Measurements from ENCODE around the gene UBE2Z. TPM values are rescaled to one million over a fixed set of nuclear protein-coding genes. Genes with fewer than 3 reads are reported as not detected.
"Not testable (repeated sequence)": the region's sequence is repeated elsewhere in the genome, so short reads cannot be mapped to it uniquely, and the experiment has no call there.

The UBE2Z gene
- total and polyA plus RNA-seq, 7 experiments from 2014 or later = 52.1 to 96.6 (median 74.5) TPM

DNA sequence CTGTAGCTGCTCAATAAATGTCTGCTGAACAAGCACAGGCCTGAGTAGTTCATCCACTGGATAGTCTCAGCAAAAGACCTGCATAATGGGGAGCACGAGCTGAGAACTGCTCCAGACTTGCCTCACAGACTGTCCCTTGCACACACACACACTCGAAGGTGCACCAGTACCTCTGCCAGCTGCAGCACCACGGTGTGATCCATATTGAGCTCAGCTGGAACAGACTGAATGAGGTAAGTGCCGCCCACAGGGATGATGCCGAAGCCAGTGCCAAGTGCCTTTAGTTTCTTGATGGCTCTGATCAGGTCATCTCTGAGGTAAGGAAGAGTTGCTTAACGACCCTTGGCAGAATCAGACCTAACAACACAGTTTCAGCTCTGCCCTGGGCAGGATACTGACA lies 24.8 kb downstream of the UBE2Z start:
- Mint-ChIP-seq H3K36me3 (peaks cover 8 to 49% (median 12%) of the 10 kb centered on the region in 5 donors), H3K27ac (peak overlapping the region in 1 of 9 donors; percentile 36), H3K4me1 (peaks cover 0 to 7% (median 3%) of the 10 kb centered on the region in 7 donors), H3K4me3 (no peak overlapping the region), H3K9me3 (peaks cover 0 to 2% (median 0%) of the 10 kb centered on the region in 11 donors), H3K27me3 (no peaks in the 10 kb centered on the region)
- Histone ChIP-seq H3K4me1 (ENCODE audit: control insufficient read depth in 2 of 2, insufficient read depth in 2 of 2, low read length in 2 of 2) (no peaks in the 10 kb centered on the region), H3K27me3 (ENCODE audit: control insufficient read depth in 2 of 2, insufficient read depth in 2 of 2, low read length in 2 of 2) (no peaks in the 10 kb centered on the region), H3K27ac (ENCODE audit: low read depth, low read length) (no peak overlapping the region), H3K9me3 (ENCODE audit: control insufficient read depth in 2 of 3, low read length in 3 of 3) (no peaks in the 10 kb centered on the region), H3K4me3 (ENCODE audit: low read length) (no peak overlapping the region), H3K36me3 (ENCODE audit: control insufficient read depth in 2 of 3, insufficient read depth in 3 of 3, low read length in 3 of 3) (peaks cover 16 to 84% (median 23%) of the 10 kb centered on the region in 3 experiments)
- intact Hi-C loops (cut with micrococcal nuclease) = no loop called here
- DNase-seq = no peak
- ChIA-PET POLR2A (interaction anchor here (0.9 kb wide), 1 partner anchor 11 kb away, joined by 4 read pairs; the partner anchor contains the start of gene SNF8), CTCF (no interaction called here)
- no peak for ATAC-seq

DNA sequence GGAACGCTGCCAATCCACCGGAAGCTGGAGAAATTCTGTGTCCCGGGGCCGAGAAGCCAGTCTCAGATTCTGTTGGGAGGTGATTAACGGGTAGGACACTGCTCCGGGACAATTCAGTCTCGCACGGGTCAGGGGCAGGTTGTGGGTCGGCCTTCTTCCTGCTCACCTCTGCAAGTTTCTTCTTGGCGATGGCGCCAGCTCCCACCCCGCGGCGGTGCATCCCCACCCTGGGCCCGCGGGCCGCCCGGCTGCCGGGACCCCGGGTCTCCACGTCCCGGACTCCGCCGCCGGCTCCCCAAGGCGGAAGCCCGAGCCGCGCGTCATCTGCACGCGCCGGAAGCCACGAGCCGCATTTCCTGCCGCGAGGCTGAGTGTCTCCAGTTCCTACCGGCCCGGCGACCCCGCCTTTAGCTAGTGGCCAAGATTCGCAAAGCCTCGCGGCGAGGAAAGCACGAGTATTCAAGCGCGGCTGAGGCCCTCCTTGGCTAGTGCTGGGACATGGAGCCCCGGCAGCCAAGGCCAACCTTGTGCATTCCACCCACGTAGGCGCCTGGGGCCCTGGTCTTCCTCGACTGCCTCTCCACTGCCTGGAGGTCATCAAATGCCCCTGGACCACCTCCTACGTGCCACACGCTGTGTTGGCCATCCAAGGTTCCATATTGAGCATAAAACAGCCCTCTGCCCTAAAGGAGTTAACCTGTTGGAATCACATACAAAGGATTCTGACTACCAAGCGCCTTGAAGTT lies 36.5 kb downstream of the UBE2Z start, which contains the start of gene SNF8:
TSS of gene SNF8 (minus strand) at position 328 of the 746 bp plus-strand sequence. CDS start at position 220, 108 bp downstream.
- Mint-ChIP-seq H3K9me3 (peaks cover 0 to 2% (median 0%) of the 10 kb centered on the region in 11 donors), H3K4me3 (peak within 1 kb of the TSS; percentile 92 to 100 (median 98)), H3K27ac (peak within 1 kb of the TSS; percentile 89 to 99 (median 97)), H3K36me3 (peaks cover 0 to 5% (median 5%) of the 10 kb centered on the region in 5 donors), H3K27me3 (peaks cover 0 to 9% (median 0%) of the 10 kb centered on the region in 5 donors), H3K4me1 (peaks cover 4 to 32% (median 12%) of the 10 kb centered on the region in 7 donors)
- intact Hi-C loops (cut with micrococcal nuclease) = loop anchor here (1.0 to 10.0 kb wide), 4 partner anchors 32 to 280 kb away; partner anchors contain the start of genes ATP5MC1 (in 2 of the 2) and UBE2Z (in 1 of the 2)
- Histone ChIP-seq H3K27me3 (ENCODE audit: control insufficient read depth in 2 of 2, insufficient read depth in 2 of 2, low read length in 2 of 2) (no peaks in the 10 kb centered on the region), H3K4me1 (ENCODE audit: control insufficient read depth in 2 of 2, insufficient read depth in 2 of 2, low read length in 2 of 2) (peaks cover 11 to 14% of the 10 kb centered on the region in 2 donors), H3K27ac (ENCODE audit: low read depth, low read length) (peak within 1 kb of the TSS; percentile 92), H3K36me3 (ENCODE audit: control insufficient read depth in 2 of 3, insufficient read depth in 3 of 3, low read length in 3 of 3) (peaks cover 0 to 17% (median 0%) of the 10 kb centered on the region in 3 experiments), H3K9me3 (ENCODE audit: control insufficient read depth in 2 of 3, low read length in 3 of 3) (no peaks in the 10 kb centered on the region), H3K4me3 (ENCODE audit: low read length) (peak within 1 kb of the TSS; percentile 100)
- DNase-seq = peak; percentile 84 to 96 (median 91)
- peak; percentile 97 for ATAC-seq
- CTCF ChIA-PET = no interaction called here
- POLR2A ChIA-PET = interaction anchor here (0.6 to 2.7 kb wide), 10 partner anchors 9 to 1241 kb away, joined by 3 to 29 read pairs (median 4); partner anchors contain the start of genes ATP5MC1 and UBE2Z

DNA sequence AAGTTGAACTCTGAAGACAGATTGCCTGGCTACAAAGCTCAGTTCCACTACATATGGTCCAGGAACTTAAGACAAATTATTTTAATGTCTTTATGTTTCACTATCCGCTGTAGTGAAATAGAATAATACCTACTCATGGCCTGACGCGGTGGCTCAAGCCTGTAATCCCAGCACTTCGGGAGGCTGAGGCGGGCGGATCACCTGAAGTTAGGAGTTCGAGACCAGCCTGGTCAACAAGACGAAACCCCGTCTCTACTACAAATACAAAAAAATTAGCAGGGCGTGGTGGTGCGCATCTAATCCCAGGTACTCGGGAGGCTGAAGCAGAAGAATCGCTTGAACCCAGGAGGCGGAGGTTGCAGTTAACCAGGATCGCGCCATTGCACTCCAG lies 37.0 kb downstream of the UBE2Z start:
- H3K9me3 ChIP-seq (ENCODE audit: control insufficient read depth in 2 of 3, low read length in 3 of 3); ATAC-seq; DNase-seq; H3K27me3 ChIP-seq (ENCODE audit: control insufficient read depth in 2 of 2, insufficient read depth in 2 of 2, low read length in 2 of 2); H3K9me3 Mint-ChIP-seq; CTCF ChIA-PET; H3K27me3 Mint-ChIP-seq; H3K36me3 Mint-ChIP-seq: not testable (repeated sequence)
- intact Hi-C loops (cut with micrococcal nuclease) = loop anchor here (2.0 to 10.0 kb wide), 2 partner anchors 32 to 280 kb away; no protein-coding TSS in a partner anchor
- Mint-ChIP-seq H3K27ac (peak overlapping the region; percentile 89 to 99 (median 96)), H3K4me3 (peak overlapping the region; percentile 92 to 100 (median 98)), H3K4me1 (peaks cover 4 to 32% (median 12%) of the 10 kb centered on the region in 7 donors)
- peak overlapping the region; percentile 92 for H3K27ac ChIP-seq (ENCODE audit: low read depth, low read length)
- H3K4me3 ChIP-seq (ENCODE audit: low read length) = peak overlapping the region; percentile 100
- POLR2A ChIA-PET = interaction anchor here (0.6 to 2.7 kb wide), 8 partner anchors 10 to 1242 kb away, joined by 3 to 29 read pairs (median 4); partner anchors contain the start of genes ATP5MC1 and UBE2Z
- peaks cover 0 to 13% (median 0%) of the 10 kb centered on the region in 3 experiments for H3K36me3 ChIP-seq (ENCODE audit: control insufficient read depth in 2 of 3, insufficient read depth in 3 of 3, low read length in 3 of 3)
- peaks cover 11 to 14% of the 10 kb centered on the region in 2 donors for H3K4me1 ChIP-seq (ENCODE audit: control insufficient read depth in 2 of 2, insufficient read depth in 2 of 2, low read length in 2 of 2)

DNA sequence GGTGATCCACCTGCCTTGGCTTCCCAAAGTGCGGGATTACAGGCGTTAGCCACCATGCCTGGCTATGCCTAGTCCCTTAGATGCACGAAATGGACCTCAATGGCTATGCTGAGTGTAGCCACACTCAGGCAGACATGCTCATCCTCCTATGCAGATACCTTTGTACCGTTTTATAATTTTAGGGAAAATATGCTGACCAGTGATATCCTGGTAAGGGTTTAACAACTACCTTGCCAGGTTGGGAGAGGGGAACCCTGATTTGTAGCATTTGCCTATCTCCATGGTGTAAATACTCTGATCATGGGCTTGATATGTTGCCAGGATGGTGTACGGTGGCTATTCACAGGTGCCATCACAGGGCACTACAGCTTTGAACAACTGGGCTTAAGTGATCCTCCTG lies 43.4 kb downstream of the UBE2Z start:
- Mint-ChIP-seq H3K36me3 (no peaks in the 10 kb centered on the region), H3K9me3 (peaks cover 0 to 2% (median 0%) of the 10 kb centered on the region in 11 donors), H3K4me1 (peaks cover 0 to 4% (median 0%) of the 10 kb centered on the region in 7 donors), H3K27me3 (peaks cover 8 to 27% (median 16%) of the 10 kb centered on the region in 5 donors), H3K27ac (no peak overlapping the region), H3K4me3 (no peak overlapping the region)
- intact Hi-C loops (cut with micrococcal nuclease) = no loop called here
- DNase-seq = no peak
- no peaks in the 10 kb centered on the region for H3K4me1 ChIP-seq (ENCODE audit: control insufficient read depth in 2 of 2, insufficient read depth in 2 of 2, low read length in 2 of 2)
- H3K9me3 ChIP-seq (ENCODE audit: control insufficient read depth in 2 of 3, low read length in 3 of 3) = no peaks in the 10 kb centered on the region
- H3K36me3 ChIP-seq (ENCODE audit: control insufficient read depth in 2 of 3, insufficient read depth in 3 of 3, low read length in 3 of 3) = no peaks in the 10 kb centered on the region
- no peak overlapping the region for H3K27ac ChIP-seq (ENCODE audit: low read depth, low read length)
- no peak overlapping the region for H3K4me3 ChIP-seq (ENCODE audit: low read length)
- no peak for ATAC-seq
- ChIA-PET CTCF (no interaction called here), POLR2A (interaction anchor here (0.6 kb wide), 1 partner anchor 62 kb away, joined by 3 read pairs; no protein-coding TSS in a partner anchor)
- H3K27me3 ChIP-seq (ENCODE audit: control insufficient read depth in 2 of 2, insufficient read depth in 2 of 2, low read length in 2 of 2) = peaks cover 0 to 5% of the 10 kb centered on the region in 2 donors

DNA sequence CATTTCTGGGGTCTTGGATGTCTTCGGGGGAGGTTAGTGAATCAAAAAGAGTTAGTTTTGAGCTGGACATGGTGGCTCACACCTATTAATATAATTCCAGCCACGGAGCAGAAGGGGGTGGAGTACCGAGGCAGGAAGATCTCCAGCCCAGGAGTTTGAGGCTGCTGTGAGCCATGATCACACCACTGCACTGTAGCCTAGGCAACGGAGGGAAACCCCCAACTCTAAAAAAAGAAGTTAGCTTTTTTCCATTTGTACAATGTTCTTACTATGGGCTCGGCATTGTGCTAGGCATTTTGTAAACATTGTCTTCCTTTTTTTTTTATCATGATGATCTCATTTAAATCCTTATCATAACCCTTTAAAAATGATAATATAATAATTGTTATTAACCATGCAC lies 44.7 kb downstream of the UBE2Z start:
- H3K36me3 Mint-ChIP-seq = no peaks in the 10 kb centered on the region
- H3K9me3 Mint-ChIP-seq = peaks cover 0 to under 1% (median 0%) of the 10 kb centered on the region in 11 donors
- Histone ChIP-seq H3K27ac (ENCODE audit: low read depth, low read length) (no peak overlapping the region), H3K36me3 (ENCODE audit: control insufficient read depth in 2 of 3, insufficient read depth in 3 of 3, low read length in 3 of 3) (no peaks in the 10 kb centered on the region), H3K4me1 (ENCODE audit: control insufficient read depth in 2 of 2, insufficient read depth in 2 of 2, low read length in 2 of 2) (no peaks in the 10 kb centered on the region), H3K9me3 (ENCODE audit: control insufficient read depth in 2 of 3, low read length in 3 of 3) (no peaks in the 10 kb centered on the region), H3K27me3 (ENCODE audit: control insufficient read depth in 2 of 2, insufficient read depth in 2 of 2, low read length in 2 of 2) (peaks cover 0 to 5% of the 10 kb centered on the region in 2 donors), H3K4me3 (ENCODE audit: low read length) (no peak overlapping the region)
- no peak for ATAC-seq
- ChIA-PET CTCF (no interaction called here), POLR2A (no interaction called here)
- no peak overlapping the region for H3K27ac Mint-ChIP-seq
- no peak overlapping the region for H3K4me3 Mint-ChIP-seq
- H3K4me1 Mint-ChIP-seq = peaks cover 0 to 4% (median 0%) of the 10 kb centered on the region in 7 donors
- intact Hi-C loops (cut with micrococcal nuclease) = no loop called here
- peaks cover 11 to 25% (median 19%) of the 10 kb centered on the region in 5 donors for H3K27me3 Mint-ChIP-seq
- peak in 1 of 9 donors; percentile 26 for DNase-seq

DNA sequence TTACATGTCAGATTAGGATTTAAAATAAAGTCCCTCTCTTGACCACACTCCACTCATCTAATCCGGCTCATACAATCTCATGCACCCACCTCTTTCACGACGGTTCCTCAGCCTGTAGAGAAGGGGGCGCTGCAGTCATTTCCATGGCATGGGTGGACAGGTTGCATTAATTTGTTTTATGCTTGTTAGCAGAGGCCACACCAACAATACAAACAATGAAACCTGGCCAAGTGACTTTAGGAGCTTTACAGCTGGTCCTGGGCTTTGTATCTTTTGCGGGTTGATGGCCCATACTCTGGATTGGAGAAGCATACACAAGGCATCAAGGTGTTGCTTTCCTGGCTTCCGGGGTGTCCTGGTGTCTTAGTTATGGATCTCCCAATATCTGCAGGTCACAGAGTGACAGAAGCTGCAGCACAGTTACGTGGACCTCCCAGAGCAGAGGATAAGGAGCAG lies 46.1 kb downstream of the UBE2Z start:
- Mint-ChIP-seq H3K27ac (no peak overlapping the region), H3K4me3 (no peak overlapping the region), H3K4me1 (peaks cover 0 to 4% (median 0%) of the 10 kb centered on the region in 7 donors), H3K27me3 (peaks cover 19 to 27% (median 22%) of the 10 kb centered on the region in 5 donors), H3K36me3 (no peaks in the 10 kb centered on the region), H3K9me3 (no peaks in the 10 kb centered on the region)
- intact Hi-C loops (cut with micrococcal nuclease) = no loop called here
- Histone ChIP-seq H3K27me3 (ENCODE audit: control insufficient read depth in 2 of 2, insufficient read depth in 2 of 2, low read length in 2 of 2) (peaks cover 0 to 5% of the 10 kb centered on the region in 2 donors), H3K27ac (ENCODE audit: low read depth, low read length) (no peak overlapping the region), H3K9me3 (ENCODE audit: control insufficient read depth in 2 of 3, low read length in 3 of 3) (no peaks in the 10 kb centered on the region), H3K4me1 (ENCODE audit: control insufficient read depth in 2 of 2, insufficient read depth in 2 of 2, low read length in 2 of 2) (no peaks in the 10 kb centered on the region), H3K36me3 (ENCODE audit: control insufficient read depth in 2 of 3, insufficient read depth in 3 of 3, low read length in 3 of 3) (no peaks in the 10 kb centered on the region), H3K4me3 (ENCODE audit: low read length) (no peak overlapping the region)
- ChIA-PET POLR2A (no interaction called here), CTCF (no interaction called here)
- no peak for DNase-seq
- no peak for ATAC-seq
